Urinary bladder (tissue), 4 donors: Measurements from ENCODE around the gene CDH13. TPM values are rescaled to one million over a fixed set of nuclear protein-coding genes. Genes with fewer than 3 reads are reported as not detected.

Source experiments
- DNase-seq: peaks from one replicate; pipeline ENCODE4 v3.0.0-alpha.2; 2015; ENCODE audit errors: extremely low spot score
- H3K27ac ChIP-seq: one replicate; pipeline ENCODE4 v1.5.1; 2013; ENCODE audit warnings: low read depth, mild to moderate bottlenecking, moderate library complexity
- H3K36me3 ChIP-seq: one replicate; pipeline ENCODE4 v1.6.1; 2013; ENCODE audit warnings: mild to moderate bottlenecking, moderate library complexity; ENCODE audit not compliant: insufficient read depth
- H3K4me1 ChIP-seq: one replicate; pipeline ENCODE4 v1.6.1; 2013; ENCODE audit warnings: mild to moderate bottlenecking, moderate library complexity; ENCODE audit not compliant: insufficient read depth
- H3K4me3 ChIP-seq: one replicate; pipeline ENCODE4 v1.5.1; 2013; ENCODE audit warnings: low read depth, low read length
- WGBS: extraction: QIAGEN DNeasy Blood & Tissue Kit; methylation state at CpG from one replicate; pipeline ENCODE4 v1.1.7; 2013; 5-methylcytosine and 5-hydroxymethylcytosine counted together
- polyA plus RNA-seq: library from polyadenylated mRNA; stranded (reverse); fragments of 200-250 nt; gene quantifications from one replicate; pipeline ENCODE4 v1.2.3, GENCODE V29; 2013
- total RNA-seq: library from RNA; depleted of rRNA; stranded (reverse); fragments of >200 nt; gene quantifications from one replicate; pipeline ENCODE4 v1.2.3, GENCODE V29; 2014
- donor health status: healthy with polysubstance abuse.
- donor health status: healthy.

The CDH13 gene
- total and polyA plus RNA-seq, 2 donors: 18.9 to 21.5 TPM

GRCh38 chr16:83730812-83731211 lies 1104.0 kb downstream of the CDH13 start:
- no peak for DNase-seq
- Histone ChIP-seq H3K36me3 (no peaks in the 10 kb centered on the region), H3K27ac (no peak overlapping the region), H3K4me1 (no peaks in the 10 kb centered on the region), H3K4me3 (no peak overlapping the region)
- WGBS: under 1% methylated on average over 2 of the region's 2 CpGs

- H3K36me3 ChIP-seq: no peaks in the 10 kb centered on the region
- no peak overlapping the region for H3K4me3 ChIP-seq
- 71% methylated on average over 2 of the region's 2 CpGs for WGBS
- no peak overlapping the region for H3K27ac ChIP-seq
- no peak for DNase-seq
- no peaks in the 10 kb centered on the region for H3K4me1 ChIP-seq
Measured at GRCh38 chr16:83732536-83732935, 1105.8 kb downstream of the CDH13 start.

GRCh38 chr16:83733301-83733700 lies 1106.5 kb downstream of the CDH13 start:
- 70% methylated on average over 9 of the region's 9 CpGs for WGBS
- no peaks in the 10 kb centered on the region for H3K36me3 ChIP-seq
- no peak for DNase-seq

GRCh38 chr16:83734136-83734535 lies 1107.4 kb downstream of the CDH13 start:
- no peaks in the 10 kb centered on the region for H3K36me3 ChIP-seq
- H3K4me1 ChIP-seq: no peaks in the 10 kb centered on the region
- H3K27ac ChIP-seq: no peak overlapping the region
- WGBS: 78% methylated on average over 5 of the region's 5 CpGs
- DNase-seq: no peak
- H3K4me3 ChIP-seq: no peak overlapping the region

More at GRCh38 chr16:83733301-83733700, 1106.5 kb downstream of the CDH13 start:
- H3K4me3 ChIP-seq: no peak overlapping the region
- no peaks in the 10 kb centered on the region for H3K4me1 ChIP-seq
- no peak overlapping the region for H3K27ac ChIP-seq

GRCh38 chr16:83737729-83738354 lies 1111.1 kb downstream of the CDH13 start:
- Histone ChIP-seq H3K36me3 (no peaks in the 10 kb centered on the region), H3K4me1 (no peaks in the 10 kb centered on the region), H3K4me3 (no peak overlapping the region), H3K27ac (no peak overlapping the region)
- no peak for DNase-seq
- WGBS: 56% methylated on average over 11 of the region's 11 CpGs

- WGBS: 81% methylated on average over 7 of the region's 7 CpGs
- DNase-seq: no peak
- Histone ChIP-seq H3K4me3 (no peak overlapping the region), H3K36me3 (no peaks in the 10 kb centered on the region), H3K4me1 (no peaks in the 10 kb centered on the region), H3K27ac (no peak overlapping the region)
Measured at GRCh38 chr16:83738923-83739503, 1112.2 kb downstream of the CDH13 start.

- Histone ChIP-seq H3K4me3 (no peak overlapping the region), H3K4me1 (peaks cover 1% of the 10 kb centered on the region), H3K27ac (no peak overlapping the region), H3K36me3 (no peaks in the 10 kb centered on the region)
- WGBS: 78% methylated on average over 22 of the region's 22 CpGs
- DNase-seq: no peak
Measured at GRCh38 chr16:83742124-83742899, 1115.5 kb downstream of the CDH13 start.

- peaks cover 1% of the 10 kb centered on the region for H3K4me1 ChIP-seq
- H3K36me3 ChIP-seq: no peaks in the 10 kb centered on the region
- H3K27ac ChIP-seq: no peak overlapping the region
- whole genome bisulfite sequencing: 82% methylated on average over 4 of the region's 4 CpGs
- no peak for DNase-seq
- H3K4me3 ChIP-seq: no peak overlapping the region
Measured at GRCh38 chr16:83743241-83743640, 1116.5 kb downstream of the CDH13 start.

- Histone ChIP-seq H3K27ac (no peak overlapping the region), H3K4me3 (no peak overlapping the region), H3K36me3 (no peaks in the 10 kb centered on the region), H3K4me1 (peaks cover 1% of the 10 kb centered on the region)
- WGBS: 74% methylated on average over 6 of the region's 6 CpGs
- DNase-seq: no peak
Measured at GRCh38 chr16:83743720-83744119, 1117.0 kb downstream of the CDH13 start.

- H3K27ac ChIP-seq: no peak overlapping the region
- H3K4me1 ChIP-seq: peaks cover 1% of the 10 kb centered on the region
- WGBS: 48% methylated on average over 12 of the region's 12 CpGs
- no peaks in the 10 kb centered on the region for H3K36me3 ChIP-seq
- no peak for DNase-seq
- H3K4me3 ChIP-seq: no peak overlapping the region
Measured at GRCh38 chr16:83744441-83744981, 1117.7 kb downstream of the CDH13 start.

GRCh38 chr16:83746611-83747010 lies 1119.8 kb downstream of the CDH13 start:
- H3K4me3 ChIP-seq: no peak overlapping the region
- peaks cover 1% of the 10 kb centered on the region for H3K4me1 ChIP-seq
- no peak for DNase-seq
- H3K36me3 ChIP-seq: no peaks in the 10 kb centered on the region
- H3K27ac ChIP-seq: no peak overlapping the region

GRCh38 chr16:83747936-83748335 lies 1121.2 kb downstream of the CDH13 start:
- H3K27ac ChIP-seq: no peak overlapping the region
- WGBS: 84% methylated on average over 3 of the region's 3 CpGs
- H3K4me1 ChIP-seq: peaks cover 1% of the 10 kb centered on the region
- H3K36me3 ChIP-seq: no peaks in the 10 kb centered on the region
- DNase-seq: no peak
- no peak overlapping the region for H3K4me3 ChIP-seq

GRCh38 chr16:83755391-83755790 lies 1128.6 kb downstream of the CDH13 start:
- Histone ChIP-seq H3K4me3 (no peak overlapping the region), H3K4me1 (no peaks in the 10 kb centered on the region), H3K36me3 (no peaks in the 10 kb centered on the region), H3K27ac (no peak overlapping the region)
- DNase-seq: no peak
